ENCODE results near the gene SCPEP1. TPM values are rescaled to one million over a fixed set of nuclear protein-coding genes. Genes with fewer than 3 reads are reported as not detected.

The SCPEP1 gene
- polyA plus RNA-seq, 3 donors from 2014 or later: 30.0 to 42.1 (median 30.3) TPM

DNA sequence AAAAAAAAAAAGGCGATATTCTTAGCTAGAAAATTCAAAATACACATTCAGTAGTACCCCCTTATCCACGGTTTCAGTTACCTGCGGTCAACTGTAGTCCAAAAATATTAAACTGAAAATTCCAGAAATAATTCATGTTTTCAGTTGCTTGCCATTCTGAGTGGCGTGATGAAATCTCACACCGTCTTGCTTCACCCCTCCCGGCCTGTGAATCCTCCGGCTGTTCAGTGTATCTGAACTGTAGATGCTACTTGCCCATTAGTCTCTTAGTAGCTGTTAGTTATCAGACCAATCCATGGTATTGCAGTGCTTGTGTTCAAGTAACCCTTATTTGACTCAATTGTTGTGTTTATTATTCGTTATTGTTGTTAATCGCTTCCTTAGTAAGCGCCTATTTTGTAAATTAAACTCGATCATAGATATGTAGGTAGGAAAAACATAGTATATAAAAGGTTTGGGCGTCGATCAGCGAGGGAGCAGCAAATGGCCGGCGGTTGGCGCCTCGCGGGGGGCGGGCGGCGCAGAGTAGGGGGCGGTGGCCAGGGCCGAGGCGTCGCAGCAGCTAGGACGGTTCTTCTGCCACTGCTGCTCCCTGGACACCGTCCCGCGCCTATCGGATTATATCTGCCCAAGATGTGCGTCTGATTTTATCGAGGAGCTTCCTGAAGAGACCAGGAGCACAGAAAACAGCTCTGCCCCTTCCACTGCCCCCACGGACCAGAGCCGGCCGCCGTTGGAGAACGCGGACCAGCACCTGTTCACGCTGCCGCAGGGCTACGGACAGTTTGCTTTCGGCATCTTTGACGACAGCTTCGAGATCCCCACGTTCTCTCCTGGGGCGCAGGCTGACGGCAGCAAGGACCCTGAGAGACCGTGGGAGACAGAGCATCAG, 67.3 kb downstream of the SCPEP1 start:
- no peak overlapping the region for H3K27ac Mint-ChIP-seq
- peaks cover 0 to 3% (median 3%) of the 10 kb centered on the region in 3 donors for H3K36me3 Mint-ChIP-seq
- peak overlapping the region; percentile 66 to 84 (median 77) for H3K4me3 Mint-ChIP-seq
- H3K4me1 Mint-ChIP-seq: peaks cover 15 to 21% of the 10 kb centered on the region in 2 donors
- no peak for DNase-seq
- H3K9me3 Mint-ChIP-seq: no peaks in the 10 kb centered on the region
- peaks cover 26 to 32% (median 30%) of the 10 kb centered on the region in 3 donors for H3K27me3 Mint-ChIP-seq (ENCODE audit: low read depth in 3 of 3)

- Mint-ChIP-seq H3K4me3 (peak overlapping the region; percentile 66 to 84 (median 77)), H3K9me3 (no peaks in the 10 kb centered on the region), H3K27ac (no peak overlapping the region), H3K36me3 (peaks cover 0 to 3% (median 3%) of the 10 kb centered on the region in 3 donors), H3K4me1 (peaks cover 15 to 21% of the 10 kb centered on the region in 2 donors), H3K27me3 (ENCODE audit: low read depth in 3 of 3) (peaks cover 26 to 32% (median 30%) of the 10 kb centered on the region in 3 donors)
- DNase-seq: peak; percentile 35 to 54 (median 44)
Measured at GRCh38 chr17:57045868-57046704, 68.2 kb downstream of the SCPEP1 start.

GRCh38 chr17:57046749-57047148, 68.8 kb downstream of the SCPEP1 start:
- no peaks in the 10 kb centered on the region for H3K9me3 Mint-ChIP-seq
- peaks cover 26 to 35% (median 32%) of the 10 kb centered on the region in 3 donors for H3K27me3 Mint-ChIP-seq (ENCODE audit: low read depth in 3 of 3)
- H3K4me3 Mint-ChIP-seq: peak overlapping the region in 3 of 5 donors; percentile 30 to 60 (median 58)
- no peak overlapping the region for H3K27ac Mint-ChIP-seq
- no peak for DNase-seq
- peaks cover 0 to 3% (median 3%) of the 10 kb centered on the region in 3 donors for H3K36me3 Mint-ChIP-seq
- peaks cover 15 to 21% of the 10 kb centered on the region in 2 donors for H3K4me1 Mint-ChIP-seq

DNA sequence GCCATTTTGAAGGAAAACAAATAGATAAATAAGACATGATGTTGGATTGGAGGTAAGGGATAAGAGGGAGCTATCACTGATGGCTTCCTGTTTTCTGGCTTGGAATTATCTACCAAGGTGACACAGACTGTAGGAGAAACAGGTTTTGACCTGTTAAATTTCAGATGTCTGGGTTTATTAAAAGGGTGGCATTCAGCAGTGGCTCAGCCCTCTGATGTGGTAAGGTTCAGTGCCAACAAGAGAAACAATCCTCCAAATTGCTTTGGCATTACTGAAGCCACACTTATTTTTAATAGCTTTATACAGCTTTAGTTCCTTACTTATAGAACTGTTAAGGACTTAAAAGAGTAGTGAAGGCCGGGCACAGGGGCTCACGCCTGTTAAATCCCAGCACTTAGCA, 70.2 kb downstream of the SCPEP1 start:
- Mint-ChIP-seq H3K4me1 (peaks cover 15 to 21% of the 10 kb centered on the region in 2 donors), H3K9me3 (no peaks in the 10 kb centered on the region), H3K27ac (no peak overlapping the region), H3K4me3 (no peak overlapping the region), H3K27me3 (ENCODE audit: low read depth in 3 of 3) (peaks cover 20 to 33% (median 32%) of the 10 kb centered on the region in 3 donors), H3K36me3 (peaks cover 0 to 3% (median 0%) of the 10 kb centered on the region in 3 donors)
- DNase-seq: no peak

GRCh38 chr17:57050306-57050705, 72.4 kb downstream of the SCPEP1 start:
- Mint-ChIP-seq H3K27me3 (ENCODE audit: low read depth in 3 of 3) (peaks cover 13 to 22% (median 20%) of the 10 kb centered on the region in 3 donors), H3K27ac (no peak overlapping the region), H3K9me3 (no peaks in the 10 kb centered on the region), H3K4me3 (no peak overlapping the region), H3K4me1 (peaks cover 14 to 22% of the 10 kb centered on the region in 2 donors), H3K36me3 (no peaks in the 10 kb centered on the region)
- DNase-seq: no peak

DNA sequence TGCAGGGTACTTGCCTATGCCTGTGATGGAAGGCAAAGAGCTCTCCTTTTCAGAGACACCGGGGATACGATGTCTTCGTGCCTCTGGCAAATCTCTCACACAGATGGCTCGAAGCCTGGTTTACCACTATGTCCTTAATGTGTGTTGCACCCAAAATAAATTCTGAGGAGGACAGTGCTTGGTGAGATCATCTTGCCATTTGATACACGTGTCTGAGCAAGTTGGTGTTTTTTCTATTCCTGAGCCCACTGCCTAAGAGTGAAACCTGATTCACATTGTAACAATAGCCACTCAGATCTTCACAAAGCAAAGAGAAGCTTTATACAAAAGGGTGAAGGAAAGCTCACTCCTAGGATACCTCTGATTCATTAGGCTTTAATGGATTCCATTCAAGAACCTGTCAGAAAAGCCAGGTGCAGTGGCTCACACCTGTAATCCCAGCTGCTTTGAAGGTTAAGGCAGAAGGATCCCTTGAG, 74.0 kb downstream of the SCPEP1 start:
- no peaks in the 10 kb centered on the region for H3K36me3 Mint-ChIP-seq
- H3K4me3 Mint-ChIP-seq: no peak overlapping the region
- DNase-seq: no peak
- peaks cover 6 to 11% of the 10 kb centered on the region in 2 donors for H3K4me1 Mint-ChIP-seq
- H3K27ac Mint-ChIP-seq: no peak overlapping the region
- no peaks in the 10 kb centered on the region for H3K9me3 Mint-ChIP-seq
- peaks cover 11 to 15% (median 15%) of the 10 kb centered on the region in 3 donors for H3K27me3 Mint-ChIP-seq (ENCODE audit: low read depth in 3 of 3)

Other genes with a start within 250 kb of the SCPEP1 start
- gene C17orf67, start 144.2 kb upstream of the SCPEP1 start, polyA plus RNA-seq: 1 to 10 TPM in 1 of 3 donors, under 1 TPM in 2; 0.68 to 1.7 (median 0.83) TPM
- gene DGKE, start 144.0 kb upstream of the SCPEP1 start, polyA plus RNA-seq: 1 to 10 TPM; 5.1 to 5.5 (median 5.3) TPM
- gene TRIM25, start 64.1 kb upstream of the SCPEP1 start, polyA plus RNA-seq: 10 to 100 TPM in 1 of 3 donors, 1 to 10 TPM in 2; 3.8 to 10.7 (median 4.7) TPM
- gene COIL, start 17.1 kb upstream of the SCPEP1 start, polyA plus RNA-seq: 10 to 100 TPM in 1 of 3 donors, 1 to 10 TPM in 2; 7.3 to 12.5 (median 9.8) TPM
- gene AKAP1, start 107.1 kb downstream of the SCPEP1 start, polyA plus RNA-seq: 10 to 100 TPM in 1 of 3 donors, 1 to 10 TPM in 2; 3.6 to 13.3 (median 6.1) TPM